ENCODE data around the gene PAQR8.

- TF ChIP-seq, protein P1, sequence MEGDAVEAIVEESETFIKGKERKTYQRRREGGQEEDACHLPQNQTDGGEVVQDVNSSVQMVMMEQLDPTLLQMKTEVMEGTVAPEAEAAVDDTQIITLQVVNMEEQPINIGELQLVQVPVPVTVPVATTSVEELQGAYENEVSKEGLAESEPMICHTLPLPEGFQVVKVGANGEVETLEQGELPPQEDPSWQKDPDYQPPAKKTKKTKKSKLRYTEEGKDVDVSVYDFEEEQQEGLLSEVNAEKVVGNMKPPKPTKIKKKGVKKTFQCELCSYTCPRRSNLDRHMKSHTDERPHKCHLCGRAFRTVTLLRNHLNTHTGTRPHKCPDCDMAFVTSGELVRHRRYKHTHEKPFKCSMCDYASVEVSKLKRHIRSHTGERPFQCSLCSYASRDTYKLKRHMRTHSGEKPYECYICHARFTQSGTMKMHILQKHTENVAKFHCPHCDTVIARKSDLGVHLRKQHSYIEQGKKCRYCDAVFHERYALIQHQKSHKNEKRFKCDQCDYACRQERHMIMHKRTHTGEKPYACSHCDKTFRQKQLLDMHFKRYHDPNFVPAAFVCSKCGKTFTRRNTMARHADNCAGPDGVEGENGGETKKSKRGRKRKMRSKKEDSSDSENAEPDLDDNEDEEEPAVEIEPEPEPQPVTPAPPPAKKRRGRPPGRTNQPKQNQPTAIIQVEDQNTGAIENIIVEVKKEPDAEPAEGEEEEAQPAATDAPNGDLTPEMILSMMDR (IDR thresholded peaks at IDR 0.05) = no peak
- TF ChIP-seq POLR2AphosphoS5 (IDR thresholded peaks at IDR 0.05; ENCODE audit: insufficient read depth in 1 of 2, low read depth in 1 of 2) = no peak
- no peak for TF ChIP-seq POLR2A (IDR thresholded peaks at IDR 0.05)
Observed at GRCh38 chr6:52415917-52416628, 54.1 kb downstream of the PAQR8 start.
